ENCODE measurements around the gene RRN3. TPM values are rescaled to one million over a fixed set of nuclear protein-coding genes. Genes with fewer than 3 reads are reported as not detected.
"Not testable (repeated sequence)": the region's sequence is repeated elsewhere in the genome, so short reads cannot be mapped to it uniquely, and the experiment has no call there.

The RRN3 gene
- total RNA-seq, 2 experiments from 2014 or later, result 16.6 to 24.7 TPM

GRCh38 chr16:15100372-15100987, 6.4 kb upstream of the RRN3 start:
- H3K4me1 ChIP-seq (ENCODE audit: insufficient read depth, low read length, poor library complexity, severe bottlenecking); DNase-seq (ENCODE audit: low spot score); H3K4me2 ChIP-seq (ENCODE audit: low read length); H3K27ac ChIP-seq (ENCODE audit: low read depth, low read length, poor library complexity, severe bottlenecking); H3K9me2 ChIP-seq (ENCODE audit: insufficient read depth, low read length); POLR2A ChIA-PET; H3K79me2 ChIP-seq (ENCODE audit: insufficient read depth, low read depth, low read length); H4K20me1 ChIP-seq (ENCODE audit: insufficient read depth, low read length); H3K9me3 ChIP-seq (ENCODE audit: low read length); H3K36me3 ChIP-seq (ENCODE audit: insufficient read depth, low read length); H3K4me3 ChIP-seq (ENCODE audit: low read depth, low read length, poor library complexity, severe bottlenecking); H2AFZ ChIP-seq (ENCODE audit: low read length); intact Hi-C loops (cut with micrococcal nuclease; ENCODE audit: unreplicated experiment); BruUV-seq (replicated peaks): not testable (repeated sequence)
- CTCF ChIA-PET (ENCODE audit: unreplicated experiment), result interaction anchor here (0.5 kb wide), 1 partner anchor 59 kb away, joined by 3 read pairs; no protein-coding TSS in a partner anchor

- H3K9me2 ChIP-seq (ENCODE audit: insufficient read depth, low read length); intact Hi-C loops (cut with micrococcal nuclease; ENCODE audit: unreplicated experiment); H3K9me3 ChIP-seq (ENCODE audit: low read length); H3K4me1 ChIP-seq (ENCODE audit: insufficient read depth, low read length, poor library complexity, severe bottlenecking); H3K4me3 ChIP-seq (ENCODE audit: low read depth, low read length, poor library complexity, severe bottlenecking); H2AFZ ChIP-seq (ENCODE audit: low read length); H4K20me1 ChIP-seq (ENCODE audit: insufficient read depth, low read length); POLR2A ChIA-PET; BruUV-seq (replicated peaks); CTCF ChIA-PET (ENCODE audit: unreplicated experiment); DNase-seq (ENCODE audit: low spot score); H3K36me3 ChIP-seq (ENCODE audit: insufficient read depth, low read length); H3K79me2 ChIP-seq (ENCODE audit: insufficient read depth, low read depth, low read length); H3K27ac ChIP-seq (ENCODE audit: low read depth, low read length, poor library complexity, severe bottlenecking); H3K4me2 ChIP-seq (ENCODE audit: low read length): not testable (repeated sequence)
Measured at GRCh38 chr16:15099366-15099909, 5.4 kb upstream of the RRN3 start.

GRCh38 chr16:15096583-15096972, 2.5 kb upstream of the RRN3 start:
- H3K36me3 ChIP-seq (ENCODE audit: insufficient read depth, low read length); H3K4me2 ChIP-seq (ENCODE audit: low read length); H4K20me1 ChIP-seq (ENCODE audit: insufficient read depth, low read length); H3K27ac ChIP-seq (ENCODE audit: low read depth, low read length, poor library complexity, severe bottlenecking); POLR2A ChIA-PET; intact Hi-C loops (cut with micrococcal nuclease; ENCODE audit: unreplicated experiment); H3K9me2 ChIP-seq (ENCODE audit: insufficient read depth, low read length); H3K9me3 ChIP-seq (ENCODE audit: low read length); H3K4me1 ChIP-seq (ENCODE audit: insufficient read depth, low read length, poor library complexity, severe bottlenecking); DNase-seq (ENCODE audit: low spot score); H2AFZ ChIP-seq (ENCODE audit: low read length); H3K4me3 ChIP-seq (ENCODE audit: low read depth, low read length, poor library complexity, severe bottlenecking); CTCF ChIA-PET (ENCODE audit: unreplicated experiment); BruUV-seq (replicated peaks): not testable (repeated sequence)
- peaks cover 23% of the 10 kb centered on the region for H3K79me2 ChIP-seq (ENCODE audit: insufficient read depth, low read depth, low read length)

- intact Hi-C loops (cut with micrococcal nuclease; ENCODE audit: unreplicated experiment); CTCF ChIA-PET (ENCODE audit: unreplicated experiment); DNase-seq (ENCODE audit: low spot score); H3K9me2 ChIP-seq (ENCODE audit: insufficient read depth, low read length); H3K9me3 ChIP-seq (ENCODE audit: low read length); H2AFZ ChIP-seq (ENCODE audit: low read length); H3K4me1 ChIP-seq (ENCODE audit: insufficient read depth, low read length, poor library complexity, severe bottlenecking); H4K20me1 ChIP-seq (ENCODE audit: insufficient read depth, low read length): not testable (repeated sequence)
- peak overlapping the region; percentile 68 for H3K4me3 ChIP-seq (ENCODE audit: low read depth, low read length, poor library complexity, severe bottlenecking)
- H3K36me3 ChIP-seq (ENCODE audit: insufficient read depth, low read length), result peaks cover 24% of the 10 kb centered on the region
- peak overlapping the region; percentile 22 for H3K27ac ChIP-seq (ENCODE audit: low read depth, low read length, poor library complexity, severe bottlenecking)
- H3K4me2 ChIP-seq (ENCODE audit: low read length), result peak overlapping the region; percentile 71
- TSS peak; percentile 79 for BruUV-seq (replicated peaks)
- peaks cover 23% of the 10 kb centered on the region for H3K79me2 ChIP-seq (ENCODE audit: insufficient read depth, low read depth, low read length)
- POLR2A ChIA-PET, result interaction anchor here (0.6 to 1.5 kb wide), 2 partner anchors 17 to 37 kb away, joined by 3 read pairs; no protein-coding TSS in a partner anchor
Measured at GRCh38 chr16:15093571-15093954, 509 bp downstream of the RRN3 start.
